ENCODE data around the gene INF2.
"Not testable (repeated sequence)": the region's sequence is repeated elsewhere in the genome, so short reads cannot be mapped to it uniquely, and the experiment has no call there.

The INF2 gene

DNA sequence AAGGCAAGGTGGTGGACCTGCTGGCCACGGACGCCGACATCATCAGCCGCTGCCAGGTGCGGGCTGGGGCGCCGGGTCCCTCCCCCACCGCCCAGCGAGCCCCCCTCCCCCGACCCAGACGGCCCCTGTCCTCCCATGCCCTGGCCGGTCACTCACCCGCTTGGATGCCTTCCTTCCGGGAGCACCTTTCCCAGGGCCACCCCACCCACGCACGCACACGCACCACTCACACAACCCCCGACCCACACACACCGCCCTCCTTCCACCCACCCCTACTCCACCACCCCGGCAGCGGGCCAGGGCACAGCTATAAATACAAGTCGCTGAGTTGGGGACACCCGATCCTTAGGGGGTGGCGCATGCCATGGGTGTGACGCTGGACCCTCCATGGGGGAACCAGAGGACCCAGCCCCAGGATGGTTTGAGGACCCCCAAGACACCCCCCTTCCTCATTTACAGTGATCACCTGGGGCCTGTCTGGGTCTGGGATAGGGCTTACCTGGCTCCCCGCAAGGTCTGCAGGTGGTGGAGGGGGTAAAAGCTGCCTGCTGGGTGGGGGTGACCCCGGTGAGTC is 35.1 kb downstream of the INF2 start:
- no peak for DNase-seq

DNA sequence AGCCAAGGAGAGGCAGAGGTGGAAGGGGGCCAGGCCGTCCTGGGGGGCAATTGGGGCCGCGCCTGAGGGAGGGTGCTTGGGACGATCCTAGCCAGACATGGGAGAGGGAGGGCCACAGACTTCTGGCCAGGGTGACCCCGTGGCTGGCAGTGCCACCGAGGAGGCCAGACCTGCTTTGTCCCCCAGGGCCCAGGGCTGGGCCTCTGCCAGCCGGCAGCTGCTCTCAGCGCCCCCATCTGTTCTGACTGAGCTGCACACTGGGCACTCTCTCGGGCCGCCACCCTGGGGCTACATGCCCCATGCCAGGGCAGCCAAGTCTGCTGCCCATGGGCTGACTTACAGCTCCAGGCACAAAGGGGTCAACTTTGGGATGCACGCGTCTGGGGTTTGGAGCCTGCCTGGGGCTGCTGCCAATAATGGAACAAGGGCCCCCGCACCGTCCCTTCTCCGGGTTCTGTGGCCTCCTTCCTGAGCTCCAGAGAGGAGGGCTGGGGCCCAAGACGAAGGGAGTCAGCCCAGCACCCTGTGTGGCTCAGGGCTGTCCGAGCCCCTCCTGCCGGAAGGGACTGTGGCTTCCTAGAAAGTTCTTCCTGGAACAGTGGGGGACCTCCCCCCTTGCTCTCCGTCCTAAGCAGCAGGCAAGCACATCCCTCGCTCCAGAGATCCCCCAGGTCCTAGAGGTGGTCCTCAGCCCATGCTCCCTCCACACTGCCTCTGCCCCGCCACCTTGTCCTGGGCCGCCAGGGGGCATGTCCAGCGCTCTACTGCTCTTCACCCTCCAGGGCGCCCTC is 35.8 kb downstream of the INF2 start:
- DNase-seq = no peak

DNA sequence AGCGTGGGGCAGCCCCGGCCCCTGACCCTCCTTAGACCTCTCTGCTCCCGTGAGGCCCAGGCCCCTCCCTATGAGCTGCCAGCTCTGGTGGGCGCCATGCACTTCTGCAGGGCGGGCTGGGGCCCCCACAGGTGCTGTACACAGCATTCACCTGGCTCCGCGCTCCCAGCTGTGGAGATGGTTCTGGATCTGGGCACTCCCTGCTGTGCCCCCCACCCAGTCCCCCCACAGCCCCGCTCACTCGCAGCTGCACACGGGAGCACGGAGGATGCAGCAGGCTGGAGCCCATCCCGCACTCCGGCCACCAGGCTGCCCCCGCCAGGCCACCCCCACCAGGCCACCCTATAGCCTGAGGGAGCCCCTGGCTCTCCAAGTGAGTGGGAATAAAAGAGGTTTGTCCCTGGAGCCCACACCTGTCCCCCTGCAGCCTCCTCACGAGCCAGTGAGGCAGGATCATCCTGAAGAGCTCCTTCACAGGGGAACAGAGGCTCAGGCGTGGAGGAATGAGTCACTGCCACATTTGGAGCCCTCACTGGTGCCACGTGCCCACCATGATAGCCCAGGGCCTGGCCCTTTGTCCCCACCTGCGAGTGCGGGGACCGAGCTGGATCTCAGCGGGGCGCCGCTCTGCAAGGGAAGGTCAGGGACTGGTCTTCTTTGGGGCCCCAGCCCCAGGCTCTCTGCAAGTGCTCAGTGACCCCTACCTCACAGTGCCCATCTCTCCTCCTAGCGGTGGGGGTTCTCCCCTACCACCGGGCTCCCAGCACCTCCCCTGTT is 36.5 kb downstream of the INF2 start:
- no peak for DNase-seq

DNA sequence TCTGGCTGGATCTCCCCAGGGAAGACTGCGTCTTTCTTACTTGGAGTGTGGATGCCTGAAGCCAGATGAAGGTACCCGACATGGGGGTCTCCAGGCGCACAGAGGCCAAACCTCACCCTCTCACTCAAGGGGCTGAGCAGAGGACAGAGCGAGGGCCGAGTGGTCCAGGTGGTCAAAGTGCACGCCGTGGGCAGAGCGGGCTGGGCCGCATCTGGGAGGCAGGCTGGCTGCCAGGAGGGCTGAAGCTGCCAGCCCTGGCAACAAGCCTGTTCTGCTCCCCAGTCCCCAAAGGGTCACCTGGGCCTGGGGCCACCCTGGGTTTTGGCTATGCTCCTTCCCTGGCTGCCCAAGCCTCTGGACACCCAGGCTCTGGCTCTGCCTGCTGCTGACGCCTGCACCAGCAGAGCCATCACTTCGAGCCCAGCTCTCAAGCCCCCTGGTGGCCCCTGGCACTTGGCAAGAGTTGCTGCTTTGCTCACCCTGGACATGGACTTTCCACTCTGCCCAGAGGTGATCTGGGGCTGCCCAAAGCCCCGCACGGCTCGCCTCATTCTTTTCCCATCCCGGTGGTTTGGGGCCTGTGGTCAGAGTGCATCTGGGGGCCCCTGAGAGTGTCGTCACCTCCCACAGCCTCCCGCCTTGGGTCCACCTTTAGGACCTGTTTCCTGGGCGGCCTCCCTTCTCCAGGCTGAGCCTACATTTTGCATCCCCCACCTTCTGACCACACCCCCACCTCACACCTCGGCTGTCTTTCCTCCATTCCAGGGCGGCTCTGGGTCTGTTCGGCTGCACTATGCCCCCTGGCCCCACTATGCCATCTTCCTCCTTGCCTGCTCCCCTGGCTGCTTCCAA is 37.4 kb downstream of the INF2 start:
- DNase-seq = no peak

DNA sequence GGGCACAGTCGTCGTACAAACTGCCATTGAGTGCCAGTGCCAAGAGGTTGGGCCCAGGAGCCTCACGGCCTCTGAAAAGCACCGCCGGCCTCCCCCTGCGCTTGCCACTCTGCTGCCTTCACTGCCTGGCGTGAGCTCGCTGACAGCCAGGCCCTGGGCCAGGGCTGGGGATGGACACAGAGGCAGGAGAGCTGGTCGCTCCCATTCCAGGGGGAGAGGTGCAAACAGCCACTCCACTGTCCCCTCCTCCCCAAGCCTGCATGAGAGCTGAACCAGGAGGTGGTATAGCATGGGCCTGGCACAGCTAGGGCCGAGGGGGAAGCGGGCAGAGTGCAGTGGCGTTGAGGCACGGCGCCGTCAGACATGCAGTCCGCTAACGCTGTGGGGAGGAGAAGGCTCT is 39.2 kb downstream of the INF2 start:
- DNase-seq = no peak

DNA sequence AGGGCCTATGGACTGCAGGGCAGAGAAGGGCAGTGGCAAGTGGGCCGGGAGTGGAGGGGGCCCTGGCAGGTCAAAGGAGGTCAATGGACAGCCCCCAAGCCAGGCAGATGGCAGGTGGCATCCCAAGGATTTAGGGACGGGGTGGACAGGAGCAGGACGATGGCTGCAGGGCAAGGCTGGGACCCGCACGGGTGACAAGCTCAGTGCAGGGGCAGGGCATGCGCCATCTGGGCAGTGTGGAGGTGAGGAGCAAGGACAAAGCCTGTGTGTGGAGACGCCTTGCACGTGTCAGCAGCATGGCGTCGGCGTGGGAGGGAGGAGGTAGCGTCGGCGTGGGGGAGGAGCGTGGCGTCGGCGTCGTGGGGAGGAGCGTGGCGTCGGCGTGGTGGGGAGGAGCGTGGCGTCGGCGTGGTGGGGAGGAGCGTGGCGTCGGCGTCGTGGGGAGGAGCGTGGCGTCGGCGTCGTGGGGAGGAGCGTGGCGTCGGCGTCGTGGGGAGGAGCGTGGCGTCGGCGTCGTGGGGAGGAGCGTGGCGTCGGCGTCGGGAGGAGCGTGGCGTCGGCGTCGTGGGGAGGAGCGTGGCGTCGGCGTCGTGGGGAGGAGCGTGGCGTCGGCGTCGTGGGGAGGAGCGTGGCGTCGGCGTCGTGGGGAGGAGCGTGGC is 39.9 kb downstream of the INF2 start:
- not testable (repeated sequence) for DNase-seq

DNA sequence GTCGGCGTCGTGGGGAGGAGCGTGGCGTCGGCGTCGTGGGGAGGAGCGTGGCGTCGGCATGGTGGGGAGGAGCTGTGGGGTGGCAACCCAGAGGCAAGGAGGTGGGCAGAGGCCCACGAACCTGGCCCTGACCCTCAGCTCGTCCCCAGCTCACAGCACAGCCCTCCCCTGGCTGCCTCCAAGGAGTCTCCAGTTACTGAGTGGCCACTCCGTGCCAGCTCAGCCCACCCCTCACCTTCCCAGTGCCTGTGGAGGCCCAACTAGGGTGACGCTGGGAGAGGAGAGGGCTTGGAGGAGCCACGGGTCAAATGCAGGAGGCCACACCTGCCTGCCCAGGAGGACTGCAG is 40.4 kb downstream of the INF2 start:
- DNase-seq = no peak

DNA sequence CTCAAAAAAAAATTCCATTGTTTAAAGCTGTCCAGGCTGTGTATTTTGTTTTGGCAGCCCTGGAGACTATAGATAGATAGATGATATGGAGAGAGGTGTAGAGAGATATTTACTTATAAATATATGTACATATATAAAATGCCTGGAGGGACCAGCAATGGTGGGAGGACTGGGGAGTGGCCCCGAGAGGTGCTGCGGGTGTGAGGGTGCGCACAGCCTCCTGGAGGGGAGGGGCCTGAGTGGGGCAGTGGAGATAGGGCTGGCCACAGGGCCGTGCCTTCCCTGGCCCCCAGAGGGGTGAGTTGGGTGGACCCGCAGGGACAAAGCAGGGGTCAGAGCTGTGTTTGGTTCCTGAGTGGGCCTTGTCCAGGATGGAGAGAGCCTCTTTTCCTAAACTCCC is 41.1 kb downstream of the INF2 start:
- no peak for DNase-seq

DNA sequence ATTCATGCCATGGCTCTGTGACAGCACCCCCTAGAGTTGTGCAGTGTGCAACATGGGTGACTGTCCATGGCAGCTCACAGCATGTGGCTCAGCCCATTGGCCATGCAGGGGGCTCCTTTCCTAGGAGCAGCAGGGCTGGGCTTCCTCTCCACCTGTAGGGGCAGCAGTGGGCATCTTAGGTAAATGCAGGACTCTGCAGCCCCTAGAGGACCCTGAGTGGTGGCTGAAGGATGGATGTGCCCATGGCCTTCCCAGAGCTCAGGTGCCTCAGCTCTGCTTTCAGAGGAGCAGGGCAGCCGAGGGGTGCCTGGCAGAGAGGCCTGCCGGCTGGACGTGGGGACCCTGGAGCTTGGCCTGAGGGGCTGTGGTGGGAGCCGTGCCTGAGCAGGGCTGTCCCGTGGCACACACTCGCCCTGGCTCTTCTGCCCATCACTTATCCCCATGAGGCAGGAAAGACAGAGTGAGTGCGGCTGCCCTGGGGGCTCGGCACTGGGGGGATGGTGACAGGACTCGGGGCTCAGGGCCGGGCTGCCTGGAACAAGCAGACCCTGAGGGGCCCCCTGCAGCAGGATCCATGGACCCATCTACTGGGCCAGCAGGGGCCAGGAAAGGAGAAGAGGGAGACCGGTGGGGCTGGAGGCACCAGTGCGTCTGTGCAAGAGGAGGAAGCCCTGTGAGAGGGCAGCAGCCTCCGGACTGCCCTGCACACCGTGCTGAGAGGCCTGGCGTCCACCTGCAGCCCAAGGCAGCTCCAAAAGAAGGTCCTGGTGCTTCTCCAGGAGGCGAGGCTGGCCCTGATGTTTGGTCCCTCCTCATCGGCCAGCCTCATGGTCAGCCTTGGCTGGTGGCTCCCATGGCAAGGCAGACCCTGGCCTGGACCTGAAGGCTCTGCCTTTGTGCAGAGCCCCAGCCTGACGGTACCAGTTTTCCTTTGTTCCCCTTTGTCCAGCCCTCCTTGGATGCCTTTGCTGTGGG is 42.2 kb downstream of the INF2 start:
- DNase-seq = no peak

DNA sequence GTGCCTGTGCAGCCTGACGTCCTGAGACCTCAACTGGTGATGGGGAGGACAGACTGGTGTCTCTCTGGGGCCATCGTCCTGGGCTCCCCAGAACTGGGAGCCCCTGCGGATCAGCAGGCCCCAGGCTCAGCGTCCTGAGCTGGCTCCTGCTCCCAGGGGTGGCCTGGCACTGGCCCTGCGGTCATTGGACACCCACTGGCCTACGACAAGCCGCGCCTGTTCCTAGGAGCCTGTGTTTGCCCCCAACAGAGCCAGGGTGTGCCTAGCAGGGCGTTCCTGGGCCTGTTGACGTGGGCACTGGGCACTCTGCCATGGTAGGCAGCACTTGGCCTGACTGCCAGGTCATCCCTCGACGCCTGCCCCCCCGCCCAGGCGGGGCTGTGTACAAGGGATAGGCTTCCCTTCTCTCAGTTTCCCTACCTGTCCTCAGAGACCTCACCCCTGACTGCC is 43.0 kb downstream of the INF2 start:
- no peak for DNase-seq

DNA sequence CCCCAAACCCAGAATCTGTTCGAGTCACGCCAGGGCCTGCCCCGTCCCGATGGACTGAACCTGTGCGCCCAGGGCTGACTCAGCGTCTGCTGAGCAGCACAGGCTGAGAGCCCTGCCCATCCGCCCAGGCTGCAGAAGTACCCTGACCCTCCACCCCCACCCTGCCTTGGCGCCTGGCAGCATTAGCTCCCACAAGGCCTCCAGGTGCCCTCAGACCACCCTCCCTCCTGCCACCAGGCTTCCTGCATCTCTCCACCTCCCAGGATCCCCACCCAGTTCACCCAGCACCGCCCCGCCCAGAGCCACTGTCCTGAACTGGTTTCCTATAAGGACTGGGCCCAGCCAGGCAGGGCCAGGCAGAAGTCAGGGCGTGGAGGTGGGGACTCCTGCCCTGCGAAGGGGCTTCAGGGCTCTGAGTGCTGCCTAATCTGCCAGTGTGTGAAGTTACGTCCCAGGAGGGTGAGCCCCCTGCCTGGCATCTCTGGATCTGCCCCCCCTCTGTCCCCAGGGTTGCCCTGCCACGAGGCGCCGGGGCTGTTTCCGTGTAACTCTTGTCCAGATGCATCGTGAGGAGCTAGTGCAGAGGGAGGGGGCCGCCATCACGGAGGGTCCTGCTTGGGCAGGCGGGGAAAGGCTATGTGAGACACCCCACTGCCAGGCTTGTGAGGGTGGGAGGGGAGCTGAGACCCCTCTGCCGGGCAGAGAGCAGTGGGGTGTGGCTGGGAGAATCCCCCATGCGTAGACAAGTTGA is 43.7 kb downstream of the INF2 start:
- no peak for DNase-seq

DNA sequence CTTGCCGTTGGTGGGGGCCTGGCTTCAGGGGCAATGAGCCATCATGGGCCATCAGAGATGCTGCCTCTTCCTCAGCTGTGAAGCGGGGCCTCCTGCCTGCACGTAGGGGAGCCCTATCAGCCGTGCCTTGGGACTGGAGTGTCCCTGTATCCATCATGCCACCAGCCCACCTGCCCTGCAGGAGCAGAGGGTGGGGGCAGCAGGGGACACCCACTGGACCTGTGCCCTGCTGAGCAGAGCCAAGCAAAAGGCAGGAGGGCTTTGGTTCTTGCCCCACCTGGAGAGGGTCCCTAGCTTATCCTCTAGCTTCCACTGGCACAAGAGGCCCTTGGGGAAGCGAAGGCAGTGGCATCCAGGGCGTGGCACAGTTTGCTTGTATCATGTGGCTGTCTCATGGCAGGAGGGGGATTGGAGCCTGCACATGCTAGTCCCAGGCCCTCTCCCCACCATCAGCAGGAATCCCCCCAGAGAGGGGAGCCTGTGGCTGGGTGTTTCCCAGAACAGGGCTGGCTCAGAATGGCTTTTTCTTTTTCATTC is 44.7 kb downstream of the INF2 start:
- no peak for DNase-seq

DNA sequence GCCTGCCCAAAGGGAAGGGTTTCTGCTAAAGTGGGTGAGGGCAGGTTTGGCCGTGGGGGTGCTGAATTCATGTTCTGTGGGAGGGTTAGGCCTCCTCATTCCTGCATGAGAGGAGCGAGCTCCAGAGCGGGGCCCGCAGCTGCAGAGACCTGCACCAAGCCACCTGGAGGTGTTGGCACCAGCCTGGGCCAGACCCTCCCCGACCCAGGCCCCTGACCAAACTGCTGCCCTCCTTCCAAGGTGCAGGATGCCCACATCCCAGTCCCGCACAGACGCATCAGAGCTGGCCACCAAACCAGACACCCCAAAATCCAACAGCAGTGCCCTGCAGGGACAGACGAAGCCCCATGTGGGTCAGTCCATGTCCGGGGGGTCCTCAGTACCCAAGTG is 45.2 kb downstream of the INF2 start:
- DNase-seq = no peak

DNA sequence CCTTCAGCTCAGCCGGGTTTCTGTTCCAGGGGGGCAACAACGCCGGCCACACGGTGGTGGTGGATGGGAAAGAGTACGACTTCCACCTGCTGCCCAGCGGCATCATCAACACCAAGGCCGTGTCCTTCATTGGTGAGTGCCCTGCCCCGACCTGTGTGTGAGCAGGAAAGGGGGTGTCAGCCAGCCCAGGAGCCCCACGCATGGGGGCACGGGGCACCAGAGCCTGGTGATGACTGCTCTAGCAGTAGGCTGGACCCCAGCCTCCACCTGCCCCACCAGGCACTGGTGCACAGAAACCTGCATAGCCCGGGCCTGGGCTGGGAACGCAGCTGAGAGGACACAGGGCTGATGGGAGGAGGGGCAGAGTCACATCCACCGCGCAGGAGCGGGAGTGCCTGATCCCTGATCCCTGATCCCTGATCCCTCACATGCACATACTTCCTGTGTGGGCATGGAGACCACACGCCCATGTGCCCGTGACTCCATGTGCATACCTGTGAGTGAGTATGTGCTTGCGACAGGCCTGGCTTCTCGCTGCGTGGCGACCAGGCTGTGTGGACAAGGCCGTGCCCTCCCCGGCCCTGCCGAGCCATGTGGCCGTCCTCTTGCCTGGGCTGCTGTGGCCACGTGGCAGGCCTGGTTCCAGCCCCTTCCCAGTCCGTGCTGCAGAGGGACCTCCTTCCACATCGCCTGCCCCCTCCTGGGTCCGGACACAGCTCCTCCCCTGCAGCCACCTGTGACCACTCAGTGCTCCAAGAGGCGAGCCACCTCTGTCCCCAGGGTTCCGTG is 45.8 kb downstream of the INF2 start:
- DNase-seq = no peak

DNA sequence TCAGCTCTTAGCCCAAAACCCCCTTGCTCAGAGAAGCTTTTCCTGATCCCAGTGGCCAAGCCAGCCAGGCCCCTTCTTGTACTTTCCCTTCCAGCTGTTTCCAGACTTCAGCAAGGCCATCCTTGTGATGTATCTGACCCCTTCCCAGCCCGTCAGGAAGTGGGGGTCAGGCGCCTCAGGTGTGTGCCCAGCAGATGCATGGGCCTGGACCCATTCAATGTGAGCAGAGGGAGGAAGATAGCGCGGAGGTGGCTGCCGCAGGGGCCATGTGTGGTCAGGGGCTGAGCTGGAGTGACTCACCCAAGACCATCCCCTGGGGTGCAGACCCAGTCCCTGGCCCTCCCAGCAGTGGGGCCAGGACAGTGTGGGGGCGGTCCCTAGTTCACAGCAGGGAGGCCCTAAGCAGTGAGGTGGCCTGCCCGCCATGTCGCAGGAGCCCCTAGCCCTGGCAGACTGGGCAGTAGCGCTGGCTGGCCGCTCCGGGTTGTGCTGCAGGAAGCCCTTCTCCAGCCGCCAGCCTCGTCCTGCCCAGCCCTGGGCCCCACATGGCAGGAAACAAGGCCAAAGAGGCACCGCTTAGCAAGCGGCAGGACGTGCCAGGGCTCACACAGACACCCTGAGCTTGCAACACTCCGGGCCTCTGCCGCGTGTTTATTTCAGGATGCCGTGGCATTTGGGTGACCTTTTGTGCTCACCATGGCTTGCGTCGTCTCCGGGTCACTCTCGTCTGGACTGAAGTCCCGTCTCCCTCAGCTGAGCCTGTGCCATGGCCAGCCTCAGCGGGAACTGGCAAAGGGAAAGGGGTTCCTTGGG is 46.6 kb downstream of the INF2 start:
- DNase-seq = no peak

DNA sequence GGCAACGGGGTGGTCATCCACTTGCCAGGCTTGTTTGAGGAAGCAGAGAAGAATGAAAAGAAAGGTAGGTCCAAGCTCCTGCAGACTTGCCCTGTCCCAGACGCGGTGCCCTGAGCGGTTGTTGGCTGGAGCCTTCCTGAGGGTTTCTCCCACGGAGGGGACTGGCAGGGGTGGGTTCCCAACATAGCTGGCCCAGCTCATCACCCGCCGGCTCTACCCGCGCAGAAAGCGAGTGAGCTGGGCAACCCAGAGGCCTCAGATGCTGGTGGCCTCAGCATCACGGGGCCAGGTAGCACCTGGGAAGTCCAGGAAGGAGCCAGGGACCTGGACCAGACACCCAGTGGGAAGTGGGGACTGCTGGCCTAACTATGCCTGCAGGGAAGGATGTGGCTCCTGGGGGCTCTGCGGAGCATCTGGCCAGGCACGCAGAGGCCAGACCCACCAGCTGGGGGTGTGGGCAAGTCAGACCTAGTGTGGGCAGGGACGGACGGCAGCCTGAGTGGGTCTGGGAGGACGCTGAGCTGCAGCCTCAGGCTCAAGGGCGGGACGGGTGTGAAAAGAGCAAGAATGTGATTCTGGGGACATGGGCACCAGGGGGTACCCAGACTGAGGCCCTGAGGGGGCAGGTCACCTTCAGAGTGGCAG is 49.1 kb downstream of the INF2 start:
- no peak for DNase-seq

DNA sequence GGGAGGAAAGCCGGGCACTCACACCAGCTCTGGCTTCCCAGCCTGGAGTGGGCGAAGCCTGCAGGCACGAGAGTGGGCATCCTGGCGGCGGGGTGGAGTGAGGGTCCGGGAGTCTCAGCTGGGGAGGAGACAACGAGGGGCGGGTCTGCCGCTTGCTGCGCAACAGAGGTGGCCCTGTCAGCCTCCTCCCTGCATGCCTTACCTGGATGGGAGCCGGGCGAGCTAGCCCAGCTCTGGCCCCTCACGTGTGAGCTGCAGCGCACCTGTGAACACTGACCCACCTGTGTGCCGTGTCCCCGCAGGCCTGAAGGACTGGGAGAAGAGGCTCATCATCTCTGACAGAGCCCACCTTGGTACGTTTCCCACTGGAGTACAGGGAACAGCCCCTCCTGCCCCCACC is 49.6 kb downstream of the INF2 start:
- no peak for DNase-seq

Data from stimulated activated CD4-positive, alpha-beta T cell treated with anti-CD3 and anti-CD28 coated beads, Interleukin-12 subunit alpha, Interleukin-12 subunit beta, amount 100 ng/mL, for 4 hours (primary cell).